Sigmoid colon (tissue), 4 donors: ENCODE results near the gene SCYGR2.

Experiments
- CTCF ChIP-seq, 4 experiments: fragments of 450-650 bp in 3 of 4; fragments of 200-600 bp in 1 of 4; IDR thresholded peaks; one replicate each; pipeline ENCODE4 v1.5.1; 2016 to 2019; ENCODE audit warnings: antibody characterized with exemption in 4 of 4, mild to moderate bottlenecking in 3 of 4, moderate library complexity in 2 of 4
- POLR2AphosphoS5 ChIP-seq, 4 donors: sonication (generic); formaldehyde crosslinking; IDR thresholded peaks; one replicate each; pipeline ENCODE4 v1.6.1; 2017; ENCODE audit warnings: antibody characterized with exemption in 4 of 4

DNA sequence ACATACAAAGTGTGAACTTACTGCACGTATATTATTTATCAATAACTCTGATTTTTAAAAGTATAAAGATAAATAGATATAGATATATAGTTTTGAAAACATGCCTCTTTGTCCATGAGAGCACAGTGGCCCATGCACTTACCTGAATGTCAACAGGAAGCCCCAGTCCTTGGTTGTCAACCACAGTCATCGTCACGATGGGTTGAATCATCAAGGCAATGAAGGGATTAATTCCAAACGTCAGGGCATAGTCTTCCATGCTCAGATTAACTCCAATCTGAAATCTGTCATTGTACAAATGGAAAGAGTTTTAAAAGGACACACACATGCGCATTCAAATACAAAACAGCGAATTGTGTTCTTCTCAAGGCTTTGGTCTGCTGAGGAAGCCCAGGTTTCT lies 34.1 kb downstream of the SCYGR2 start:
- no peak for TF ChIP-seq CTCF (IDR thresholded peaks at IDR 0.05)
- TF ChIP-seq POLR2AphosphoS5 (IDR thresholded peaks at IDR 0.05) = no peak
